Stimulated activated naive CD4-positive, alpha-beta T cell (primary cell): ENCODE measurements around the gene RGS6.

ENCODE experiments used
- DNase-seq, 6 experiments: peaks; one replicate each; lab custom pipeline; 2025; lab: John Stamatoyannopoulos, UW

RGS6 gene

GRCh38 chr14:72081137-72081536, 148.9 kb downstream of the RGS6 start:
- DNase-seq: no peak

DNA sequence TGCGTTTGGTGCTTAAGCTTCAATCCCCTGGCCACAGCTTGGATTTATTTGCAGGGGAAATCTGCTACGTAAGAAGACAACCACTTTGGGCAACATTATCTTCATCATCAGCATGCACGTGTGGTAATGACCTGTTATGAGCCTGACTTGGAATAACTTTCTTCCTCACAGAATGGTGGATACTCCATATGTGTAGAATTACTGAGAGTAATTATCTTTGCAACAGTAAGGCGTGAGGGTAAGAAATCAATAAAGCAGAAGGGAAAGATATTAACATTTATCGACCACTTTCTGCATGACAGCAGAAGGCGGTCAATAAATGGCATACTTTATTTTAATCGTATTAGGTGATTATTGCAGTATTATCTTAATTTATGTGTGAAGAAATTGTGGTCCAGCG, 152.7 kb downstream of the RGS6 start:
- no peak for DNase-seq

GRCh38 chr14:72089625-72090024, 157.4 kb downstream of the RGS6 start:
- DNase-seq: no peak

- DNase-seq: no peak
Measured at GRCh38 chr14:72094844-72095582, 162.8 kb downstream of the RGS6 start.

DNA sequence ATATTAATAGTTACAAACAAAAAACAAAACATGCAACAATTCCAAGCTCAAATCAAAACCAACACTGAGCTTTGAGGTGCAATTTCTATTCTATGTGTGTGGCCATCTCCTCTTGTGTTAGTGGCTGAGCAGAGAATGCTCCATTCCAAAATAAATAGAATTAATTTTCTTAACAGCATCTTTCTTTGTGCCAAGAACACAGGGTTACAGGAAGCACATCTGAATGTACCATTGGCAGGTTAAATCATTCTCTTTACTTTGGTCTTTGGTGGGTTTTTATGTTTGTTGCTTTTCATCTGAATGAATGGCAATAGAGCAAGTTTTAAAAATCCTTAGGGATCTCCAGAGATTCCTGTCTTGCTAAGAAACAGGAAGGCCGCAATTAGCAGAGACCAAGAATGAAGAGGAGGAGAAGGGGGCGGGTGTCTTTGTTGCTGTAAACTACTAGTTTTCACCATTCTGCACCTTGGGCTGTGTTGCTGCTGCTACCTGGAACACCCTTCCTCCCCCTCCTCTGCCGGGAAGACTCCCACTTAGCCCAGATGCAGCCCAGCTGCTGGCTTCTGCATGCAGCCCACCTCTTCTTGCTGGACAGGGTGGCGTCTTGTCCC, 165.0 kb downstream of the RGS6 start:
- DNase-seq: no peak

GRCh38 chr14:72098210-72098609, 166.0 kb downstream of the RGS6 start:
- DNase-seq: no peak

DNA sequence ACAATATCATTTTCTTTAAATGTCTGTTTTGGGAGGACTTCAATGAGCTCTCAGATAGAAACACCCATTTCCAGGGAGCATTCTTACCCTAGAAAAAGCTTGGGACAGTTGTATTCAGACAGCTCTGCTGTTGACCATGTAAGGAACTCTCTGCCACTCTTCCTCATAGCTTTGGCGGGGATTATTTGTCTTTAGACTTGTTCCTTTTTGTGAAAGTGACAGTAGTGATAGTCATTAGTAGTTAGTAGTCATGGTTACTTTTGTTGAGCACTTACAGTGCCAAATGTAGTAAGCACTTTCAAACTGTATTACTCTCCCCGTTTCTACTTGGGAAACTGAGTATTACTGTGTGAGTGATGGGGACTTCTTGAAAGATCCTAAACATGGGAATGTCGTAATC, 167.3 kb downstream of the RGS6 start:
- no peak for DNase-seq

DNA sequence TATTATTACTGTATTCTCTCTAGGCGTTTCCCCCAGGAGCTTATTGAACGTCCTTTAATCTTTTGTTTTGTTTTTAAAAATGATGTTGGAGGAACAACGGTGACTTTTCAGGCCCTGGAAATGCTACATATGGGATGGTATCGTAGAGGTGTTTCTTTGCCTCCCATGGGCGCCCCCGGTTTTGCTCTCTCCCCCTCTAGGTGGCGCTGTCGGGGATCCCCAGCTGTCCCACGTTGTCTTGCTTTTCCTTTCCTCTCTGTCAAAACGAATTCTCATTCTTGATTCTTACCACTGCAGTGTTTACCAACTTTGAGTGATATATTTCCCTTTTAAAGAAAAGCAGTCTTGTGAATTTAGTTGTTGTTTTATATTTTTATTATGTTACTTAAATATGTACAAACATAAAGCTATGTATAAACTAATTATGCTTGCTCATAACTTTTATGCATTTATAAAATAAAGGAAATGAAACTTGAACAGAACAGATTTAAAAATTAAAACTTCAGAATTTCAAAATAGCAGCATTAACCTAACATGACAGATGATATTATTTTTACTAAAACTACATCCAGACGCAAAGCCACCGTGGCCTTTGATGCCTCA, 171.9 kb downstream of the RGS6 start:
- peak in 2 of 6 experiments; percentile 1 for DNase-seq

DNA sequence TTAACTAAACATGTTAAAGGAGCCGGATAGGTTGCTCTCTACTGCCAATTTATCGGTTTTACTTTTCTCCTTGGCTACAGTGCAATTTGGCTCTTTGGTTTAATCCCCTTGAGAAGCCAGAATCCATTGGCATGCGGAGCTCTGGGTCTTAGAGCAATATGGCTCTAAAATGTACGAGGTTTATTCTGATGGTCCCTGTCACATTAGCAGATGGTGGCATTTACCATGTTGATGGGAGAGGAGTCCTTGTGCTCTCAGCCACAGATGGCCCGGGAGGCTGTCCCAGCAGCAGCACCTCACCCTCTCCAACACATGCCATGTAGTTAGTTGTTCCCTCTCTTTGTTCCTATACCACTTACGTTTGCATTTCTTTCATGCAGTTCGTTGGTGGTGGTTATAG, 179.7 kb downstream of the RGS6 start:
- DNase-seq: no peak

DNA sequence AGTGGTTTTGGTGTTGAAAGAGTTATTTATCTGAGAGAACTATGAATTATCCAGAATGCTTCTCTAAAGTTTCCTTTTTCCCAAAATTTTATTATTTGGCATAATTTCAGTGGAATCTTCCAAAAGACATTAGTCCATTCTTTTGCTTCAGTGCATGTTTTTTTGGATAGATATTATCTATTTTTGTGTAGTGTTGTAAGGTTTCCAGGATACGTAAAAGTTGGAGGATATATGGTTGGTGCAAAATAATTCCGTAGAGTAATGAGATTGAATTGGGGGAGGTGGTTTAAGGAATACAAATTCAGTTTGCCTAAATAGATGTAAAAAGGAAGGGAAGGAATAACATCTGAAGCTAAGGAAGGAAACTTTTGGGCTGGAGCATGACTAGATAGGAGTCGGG, 186.6 kb downstream of the RGS6 start:
- DNase-seq: no peak

GRCh38 chr14:72120315-72120714, 188.1 kb downstream of the RGS6 start:
- DNase-seq: no peak

GRCh38 chr14:72123755-72124154, 191.5 kb downstream of the RGS6 start:
- DNase-seq: no peak

- DNase-seq: no peak
Measured at GRCh38 chr14:72124171-72124570, 191.9 kb downstream of the RGS6 start.

DNA sequence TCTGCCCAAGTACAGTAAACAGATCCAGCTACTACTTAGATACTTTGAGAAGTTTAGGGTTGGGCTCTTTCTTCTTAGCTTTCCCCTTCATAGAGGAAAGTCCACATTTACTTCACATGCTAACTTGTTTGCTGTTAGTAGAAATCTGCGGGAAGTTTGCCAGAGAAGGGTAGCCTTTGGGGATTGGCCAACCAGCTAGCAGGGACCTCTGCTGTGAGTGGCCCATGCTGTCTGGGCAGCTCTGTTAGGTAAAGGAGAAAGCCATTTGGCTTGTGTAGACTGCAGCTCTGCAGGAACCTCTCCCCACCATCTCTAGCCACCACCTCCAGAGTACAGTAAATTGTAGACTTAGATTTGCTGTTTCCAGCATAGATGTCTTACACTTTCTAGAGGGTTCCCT, 193.9 kb downstream of the RGS6 start:
- DNase-seq: no peak

DNA sequence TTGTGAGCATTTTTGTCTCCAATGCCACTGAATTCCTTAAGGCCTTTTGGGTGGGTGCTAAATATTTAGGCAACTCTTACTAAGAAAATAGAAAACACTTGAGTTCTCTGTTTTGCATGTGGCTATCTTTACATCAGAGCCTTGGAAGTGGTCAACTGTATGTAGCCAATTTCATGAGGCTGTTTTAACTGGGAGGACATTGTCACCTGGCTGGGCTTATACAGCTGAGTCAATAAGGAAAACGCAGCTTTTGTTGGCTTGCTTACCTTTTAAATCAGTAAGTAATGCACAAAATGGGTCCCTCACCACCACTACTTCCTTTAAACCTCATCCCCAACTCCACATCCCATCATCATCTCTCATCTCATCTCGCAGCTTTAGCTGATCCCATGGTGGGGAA, 194.3 kb downstream of the RGS6 start:
- DNase-seq: no peak

DNA sequence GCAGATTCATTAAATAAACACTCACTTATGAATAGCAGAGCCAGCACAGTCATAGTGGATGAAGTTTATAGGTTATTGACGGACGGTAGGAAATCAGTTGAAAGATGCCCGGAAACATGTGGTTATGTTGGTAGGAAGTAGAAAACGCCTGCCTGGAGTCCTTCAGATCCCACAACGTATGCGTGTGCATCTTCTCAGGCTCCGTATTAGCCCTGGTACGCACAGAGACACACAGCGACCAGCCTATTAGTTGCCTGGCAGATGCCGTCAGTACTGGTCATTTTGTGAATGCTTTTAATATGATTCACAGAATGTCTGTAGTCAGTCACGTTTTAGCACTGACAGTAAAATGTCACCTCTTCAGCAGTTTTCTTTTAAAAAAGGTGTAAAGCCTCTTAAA, 196.4 kb downstream of the RGS6 start:
- DNase-seq: no peak

DNA sequence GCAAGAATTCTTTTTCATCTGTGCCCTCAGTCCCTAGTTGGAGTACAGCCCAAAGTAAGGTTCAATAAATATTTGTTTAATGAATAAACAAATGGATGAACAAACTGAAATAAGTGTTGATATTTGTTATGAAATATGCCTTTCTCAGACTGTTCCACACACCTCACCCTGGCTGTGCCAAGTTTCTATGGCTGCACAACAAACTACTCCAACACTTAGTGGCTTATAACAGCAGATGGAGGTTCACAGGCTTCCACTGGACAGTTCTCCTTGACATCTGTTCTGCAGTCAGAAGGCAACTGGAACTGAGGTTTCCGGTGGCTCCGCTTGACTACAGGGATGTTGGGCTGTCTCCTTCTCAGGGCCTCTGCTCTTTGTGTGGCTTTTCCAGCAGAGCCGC, 197.1 kb downstream of the RGS6 start:
- DNase-seq: no peak

GRCh38 chr14:72141084-72141483, 208.9 kb downstream of the RGS6 start:
- DNase-seq: no peak

GRCh38 chr14:72142328-72142727, 210.1 kb downstream of the RGS6 start:
- DNase-seq: no peak

- DNase-seq: no peak
Measured at GRCh38 chr14:72146241-72146640, 214.0 kb downstream of the RGS6 start.

GRCh38 chr14:72154645-72155378, 222.6 kb downstream of the RGS6 start:
- DNase-seq: no peak

GRCh38 chr14:72155379-72155993, 223.3 kb downstream of the RGS6 start:
- DNase-seq: no peak
